ENCODE data around the gene SIPA1. TPM values are rescaled to one million over a fixed set of nuclear protein-coding genes. Genes with fewer than 3 reads are reported as not detected.

The SIPA1 gene
- total and polyA plus RNA-seq, 2 of the 13 experiments (the other 11 are each of a cell fraction or from before 2014, with no cell fraction given) = 5.8 to 7.7 TPM

DNA sequence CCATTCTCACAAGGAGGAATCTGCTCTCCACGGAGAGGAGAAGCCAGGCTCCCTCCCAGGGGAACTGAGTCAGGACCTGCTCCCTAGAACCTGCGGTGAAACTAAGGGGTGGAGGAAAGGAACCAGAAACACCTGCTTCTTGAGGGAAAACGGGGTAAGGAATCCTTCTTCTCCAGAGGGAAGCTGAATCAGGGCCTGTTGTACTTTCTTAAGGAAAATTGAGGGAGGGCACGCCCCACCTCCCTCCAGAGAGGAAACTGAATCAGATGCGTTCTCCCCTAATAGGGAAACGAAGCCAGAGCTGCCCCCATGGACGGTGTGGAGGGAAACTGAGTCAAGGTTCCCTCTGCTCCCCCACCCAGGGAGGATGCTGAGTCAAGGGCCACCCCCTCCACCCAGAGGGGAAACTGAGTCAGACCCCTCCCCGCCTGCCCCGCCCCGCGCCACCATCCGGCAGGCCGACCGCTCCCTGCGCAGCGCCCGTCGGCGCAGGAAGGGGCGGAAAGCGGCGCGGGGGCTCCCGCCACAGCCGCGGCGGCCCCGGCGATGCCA, 24.4 kb downstream of the SIPA1 start:
- H2AFZ ChIP-seq (ENCODE audit: low read length) = no peak overlapping the region
- 2% methylated on average over 5 of the region's 29 CpGs for WGBS (ENCODE audit: low lambda C conversion rate)
- TF ChIP-seq ZNF34 (CRISPR knock-in tag; IDR thresholded peaks at IDR 0.05; ENCODE audit: borderline replicate concordance) (0 out of 2 replicates have a peak, but pooled peaks have one; percentile 56), KLF6 (CRISPR knock-in tag; IDR thresholded peaks at IDR 0.05) (no peak), ZNF850 (CRISPR knock-in tag; conservative IDR thresholded peaks at IDR 0.05) (no peak), NCOA1 (CRISPR knock-in tag; IDR thresholded peaks at IDR 0.05) (no peak), NFYB (CRISPR knock-in tag; IDR thresholded peaks at IDR 0.05) (no peak), MED1 (CRISPR knock-in tag; IDR thresholded peaks at IDR 0.05) (no peak), ZFP36L1 (CRISPR knock-in tag; IDR thresholded peaks at IDR 0.05) (0 out of 2 replicates have a peak, but pooled peaks have one; percentile 5), ZNF546 (CRISPR knock-in tag; conservative IDR thresholded peaks at IDR 0.05) (no peak), SOX6 (IDR thresholded peaks at IDR 0.05) (no peak), SOX6 (CRISPR knock-in tag; IDR thresholded peaks at IDR 0.05) (0 out of 2 replicates have a peak, but pooled peaks have one; percentile 0), GZF1 (CRISPR knock-in tag; IDR thresholded peaks at IDR 0.05) (no peak), MEF2D (CRISPR knock-in tag; IDR thresholded peaks at IDR 0.05) (0 out of 2 replicates have a peak, but pooled peaks have one; percentile 15), KLF9 (CRISPR knock-in tag; IDR thresholded peaks at IDR 0.05; ENCODE audit: low read depth) (no peak), PPARG (CRISPR knock-in tag; conservative IDR thresholded peaks at IDR 0.05) (no peak)
- TF ChIP-seq, protein P1, sequence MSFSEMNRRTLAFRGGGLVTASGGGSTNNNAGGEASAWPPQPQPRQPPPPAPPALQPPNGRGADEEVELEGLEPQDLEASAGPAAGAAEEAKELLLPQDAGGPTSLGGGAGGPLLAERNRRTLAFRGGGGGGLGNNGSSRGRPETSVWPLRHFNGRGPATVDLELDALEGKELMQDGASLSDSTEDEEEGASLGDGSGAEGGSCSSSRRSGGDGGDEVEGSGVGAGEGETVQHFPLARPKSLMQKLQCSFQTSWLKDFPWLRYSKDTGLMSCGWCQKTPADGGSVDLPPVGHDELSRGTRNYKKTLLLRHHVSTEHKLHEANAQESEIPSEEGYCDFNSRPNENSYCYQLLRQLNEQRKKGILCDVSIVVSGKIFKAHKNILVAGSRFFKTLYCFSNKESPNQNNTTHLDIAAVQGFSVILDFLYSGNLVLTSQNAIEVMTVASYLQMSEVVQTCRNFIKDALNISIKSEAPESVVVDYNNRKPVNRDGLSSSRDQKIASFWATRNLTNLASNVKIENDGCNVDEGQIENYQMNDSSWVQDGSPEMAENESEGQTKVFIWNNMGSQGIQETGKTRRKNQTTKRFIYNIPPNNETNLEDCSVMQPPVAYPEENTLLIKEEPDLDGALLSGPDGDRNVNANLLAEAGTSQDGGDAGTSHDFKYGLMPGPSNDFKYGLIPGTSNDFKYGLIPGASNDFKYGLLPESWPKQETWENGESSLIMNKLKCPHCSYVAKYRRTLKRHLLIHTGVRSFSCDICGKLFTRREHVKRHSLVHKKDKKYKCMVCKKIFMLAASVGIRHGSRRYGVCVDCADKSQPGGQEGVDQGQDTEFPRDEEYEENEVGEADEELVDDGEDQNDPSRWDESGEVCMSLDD (CRISPR knock-in tag; IDR thresholded peaks at IDR 0.05; ENCODE audit: borderline replicate concordance) = no peak
- TF ChIP-seq, protein P2, sequence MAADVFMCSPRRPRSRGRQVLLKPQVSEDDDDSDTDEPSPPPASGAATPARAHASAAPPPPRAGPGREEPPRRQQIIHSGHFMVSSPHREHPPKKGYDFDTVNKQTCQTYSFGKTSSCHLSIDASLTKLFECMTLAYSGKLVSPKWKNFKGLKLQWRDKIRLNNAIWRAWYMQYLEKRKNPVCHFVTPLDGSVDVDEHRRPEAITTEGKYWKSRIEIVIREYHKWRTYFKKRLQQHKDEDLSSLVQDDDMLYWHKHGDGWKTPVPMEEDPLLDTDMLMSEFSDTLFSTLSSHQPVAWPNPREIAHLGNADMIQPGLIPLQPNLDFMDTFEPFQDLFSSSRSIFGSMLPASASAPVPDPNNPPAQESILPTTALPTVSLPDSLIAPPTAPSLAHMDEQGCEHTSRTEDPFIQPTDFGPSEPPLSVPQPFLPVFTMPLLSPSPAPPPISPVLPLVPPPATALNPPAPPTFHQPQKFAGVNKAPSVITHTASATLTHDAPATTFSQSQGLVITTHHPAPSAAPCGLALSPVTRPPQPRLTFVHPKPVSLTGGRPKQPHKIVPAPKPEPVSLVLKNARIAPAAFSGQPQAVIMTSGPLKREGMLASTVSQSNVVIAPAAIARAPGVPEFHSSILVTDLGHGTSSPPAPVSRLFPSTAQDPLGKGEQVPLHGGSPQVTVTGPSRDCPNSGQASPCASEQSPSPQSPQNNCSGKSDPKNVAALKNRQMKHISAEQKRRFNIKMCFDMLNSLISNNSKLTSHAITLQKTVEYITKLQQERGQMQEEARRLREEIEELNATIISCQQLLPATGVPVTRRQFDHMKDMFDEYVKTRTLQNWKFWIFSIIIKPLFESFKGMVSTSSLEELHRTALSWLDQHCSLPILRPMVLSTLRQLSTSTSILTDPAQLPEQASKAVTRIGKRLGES (CRISPR knock-in tag; IDR thresholded peaks at IDR 0.05; ENCODE audit: borderline replicate concordance) = no peak
- TF ChIP-seq, protein P3, sequence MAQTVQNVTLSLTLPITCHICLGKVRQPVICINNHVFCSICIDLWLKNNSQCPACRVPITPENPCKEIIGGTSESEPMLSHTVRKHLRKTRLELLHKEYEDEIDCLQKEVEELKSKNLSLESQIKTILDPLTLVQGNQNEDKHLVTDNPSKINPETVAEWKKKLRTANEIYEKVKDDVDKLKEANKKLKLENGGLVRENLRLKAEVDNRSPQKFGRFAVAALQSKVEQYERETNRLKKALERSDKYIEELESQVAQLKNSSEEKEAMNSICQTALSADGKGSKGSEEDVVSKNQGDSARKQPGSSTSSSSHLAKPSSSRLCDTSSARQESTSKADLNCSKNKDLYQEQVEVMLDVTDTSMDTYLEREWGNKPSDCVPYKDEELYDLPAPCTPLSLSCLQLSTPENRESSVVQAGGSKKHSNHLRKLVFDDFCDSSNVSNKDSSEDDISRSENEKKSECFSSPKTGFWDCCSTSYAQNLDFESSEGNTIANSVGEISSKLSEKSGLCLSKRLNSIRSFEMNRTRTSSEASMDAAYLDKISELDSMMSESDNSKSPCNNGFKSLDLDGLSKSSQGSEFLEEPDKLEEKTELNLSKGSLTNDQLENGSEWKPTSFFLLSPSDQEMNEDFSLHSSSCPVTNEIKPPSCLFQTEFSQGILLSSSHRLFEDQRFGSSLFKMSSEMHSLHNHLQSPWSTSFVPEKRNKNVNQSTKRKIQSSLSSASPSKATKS (CRISPR knock-in tag; IDR thresholded peaks at IDR 0.05) = 0 out of 2 replicates have a peak, but pooled peaks have one; percentile 14
- TF ChIP-seq, protein P4, sequence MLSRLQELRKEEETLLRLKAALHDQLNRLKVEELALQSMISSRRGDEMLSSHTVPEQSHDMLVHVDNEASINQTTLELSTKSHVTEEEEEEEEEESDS (CRISPR knock-in tag; IDR thresholded peaks at IDR 0.05; ENCODE audit: borderline replicate concordance) = no peak

More for the DNA sequence above, 24.4 kb downstream of the SIPA1 start:
- no peak for FAIRE-seq
- in situ Hi-C loops (cut with HindIII; ENCODE audit: extremely low pct_ligation_motif_present, low pct_unique_long_range_greater_than_20kb) (no loop called here), intact Hi-C loops (cut with micrococcal nuclease; ENCODE audit: unreplicated experiment) (no loop called here)
- peaks cover 4% of the 10 kb centered on the region; the same call in 1 of the 2 replicates for H4K20me1 ChIP-seq (ENCODE audit: insufficient read depth, low read length)
- BruUV-seq (replicated peaks) = TSS peak; percentile 66
- ChIA-PET CTCF (ENCODE audit: low intra/inter-chr PET ratio, low total read pairs) (no interaction called here), POLR2A (interaction anchor here (1.0 to 3.6 kb wide), 12 partner anchors 9 to 197 kb away, joined by 3 to 57 read pairs (median 5); partner anchors contain the start of genes KAT5, MUS81, PCNX3 and RNASEH2C)
- peak overlapping the region; percentile 87 for H3K4me2 ChIP-seq (ENCODE audit: low read depth, low read length)
- H3K27me3 ChIP-seq (ENCODE audit: control insufficient read depth in 1 of 2, insufficient read depth in 2 of 2, low read length in 2 of 2) = no peaks in the 10 kb centered on the region; a peak in 1 of 5 replicates
- peaks cover 23 to 31% of the 10 kb centered on the region in 2 experiments for H3K36me3 ChIP-seq (replicated peaks in 1 of 2; ENCODE audit: control insufficient read depth in 1 of 2, insufficient read depth in 2 of 2, low read length in 2 of 2)
- H3K4me3 ChIP-seq (replicated peaks in 1 of 3; ENCODE audit: insufficient read depth in 1 of 3, low read depth in 2 of 3, low read length in 3 of 3) = peak overlapping the region; percentile 81 to 94 (median 88)
- H3K9me3 ChIP-seq (ENCODE audit: low read length) = no peaks in the 10 kb centered on the region
- peaks cover 10% of the 10 kb centered on the region for H3K4me1 ChIP-seq (ENCODE audit: insufficient read depth, low read length)
- H3K9ac ChIP-seq (ENCODE audit: insufficient read depth, low read depth, low read length) = peak overlapping the region; percentile 91
- ATAC-seq = no peak; the same call in 2 of the 3 replicates
- DNase-seq (ENCODE audit: low spot score) = no peak
- peaks cover 14% of the 10 kb centered on the region for H3K79me2 ChIP-seq (ENCODE audit: insufficient read depth, low read length)
- H3K27ac ChIP-seq (ENCODE audit: extremely low read length, insufficient read depth, low read length) = peak overlapping the region; percentile 69
